ENCODE measurements around the gene RNF8. TPM values are rescaled to one million over a fixed set of nuclear protein-coding genes. Genes with fewer than 3 reads are reported as not detected.

RNF8 gene
- total RNA-seq, 3 donors from 2014 or later (not counting 1 experiment from before 2014, with no cell fraction given), result 11.4 to 18.2 (median 14.0) TPM

- Histone ChIP-seq H3K36me3 (ENCODE audit: control insufficient read depth, insufficient read depth, low read length) (no peaks in the 10 kb centered on the region), H3K27me3 (ENCODE audit: control insufficient read depth, insufficient read depth, low read length) (no peaks in the 10 kb centered on the region), H3K27ac (ENCODE audit: low read length) (no peak overlapping the region), H3K4me3 (ENCODE audit: low read length) (no peak overlapping the region), H3K9me3 (ENCODE audit: control insufficient read depth, insufficient read depth, low read length) (no peaks in the 10 kb centered on the region), H3K4me1 (ENCODE audit: control insufficient read depth, insufficient read depth, low read length) (no peaks in the 10 kb centered on the region)
- TF ChIP-seq, protein P1, sequence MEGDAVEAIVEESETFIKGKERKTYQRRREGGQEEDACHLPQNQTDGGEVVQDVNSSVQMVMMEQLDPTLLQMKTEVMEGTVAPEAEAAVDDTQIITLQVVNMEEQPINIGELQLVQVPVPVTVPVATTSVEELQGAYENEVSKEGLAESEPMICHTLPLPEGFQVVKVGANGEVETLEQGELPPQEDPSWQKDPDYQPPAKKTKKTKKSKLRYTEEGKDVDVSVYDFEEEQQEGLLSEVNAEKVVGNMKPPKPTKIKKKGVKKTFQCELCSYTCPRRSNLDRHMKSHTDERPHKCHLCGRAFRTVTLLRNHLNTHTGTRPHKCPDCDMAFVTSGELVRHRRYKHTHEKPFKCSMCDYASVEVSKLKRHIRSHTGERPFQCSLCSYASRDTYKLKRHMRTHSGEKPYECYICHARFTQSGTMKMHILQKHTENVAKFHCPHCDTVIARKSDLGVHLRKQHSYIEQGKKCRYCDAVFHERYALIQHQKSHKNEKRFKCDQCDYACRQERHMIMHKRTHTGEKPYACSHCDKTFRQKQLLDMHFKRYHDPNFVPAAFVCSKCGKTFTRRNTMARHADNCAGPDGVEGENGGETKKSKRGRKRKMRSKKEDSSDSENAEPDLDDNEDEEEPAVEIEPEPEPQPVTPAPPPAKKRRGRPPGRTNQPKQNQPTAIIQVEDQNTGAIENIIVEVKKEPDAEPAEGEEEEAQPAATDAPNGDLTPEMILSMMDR (IDR thresholded peaks at IDR 0.05), result no peak
- no peaks in the 10 kb centered on the region for H3K36me3 Mint-ChIP-seq
- H3K9me3 Mint-ChIP-seq, result no peaks in the 10 kb centered on the region
- 71% methylated on average over 1 of the region's 1 CpG for WGBS (ENCODE audit: insufficient coverage)
- peaks cover 11 to 14% of the 10 kb centered on the region in 2 donors for H3K27me3 Mint-ChIP-seq (ENCODE audit: low read depth in 2 of 2)
- no peak for ATAC-seq
- no peak overlapping the region for H3K27ac Mint-ChIP-seq
- H3K4me1 Mint-ChIP-seq, result no peaks in the 10 kb centered on the region
- DNase-seq, result no peak
- no peak overlapping the region for H3K4me3 Mint-ChIP-seq
- intact Hi-C loops (cut with micrococcal nuclease), result no loop called here
Measured at GRCh38 chr6:37409501-37409900, 55.7 kb downstream of the RNF8 start.

GRCh38 chr6:37417393-37417792 lies 63.6 kb downstream of the RNF8 start:
- 72% methylated on average over 2 of the region's 2 CpGs for WGBS (ENCODE audit: insufficient coverage)
- no peak overlapping the region for H3K4me3 ChIP-seq (ENCODE audit: low read length)
- no peak overlapping the region for H3K27ac ChIP-seq (ENCODE audit: low read length)
- H3K27me3 ChIP-seq (ENCODE audit: control insufficient read depth, insufficient read depth, low read length), result no peaks in the 10 kb centered on the region
- Mint-ChIP-seq H3K27ac (no peak overlapping the region), H3K4me1 (no peaks in the 10 kb centered on the region), H3K36me3 (no peaks in the 10 kb centered on the region), H3K9me3 (no peaks in the 10 kb centered on the region), H3K27me3 (ENCODE audit: low read depth in 2 of 2) (peaks cover 8% of the 10 kb centered on the region in 2 donors), H3K4me3 (no peak overlapping the region)
- DNase-seq (no peak), ATAC-seq (no peak)
- intact Hi-C loops (cut with micrococcal nuclease), result no loop called here
- no peaks in the 10 kb centered on the region for H3K9me3 ChIP-seq (ENCODE audit: control insufficient read depth, insufficient read depth, low read length)
- H3K36me3 ChIP-seq (ENCODE audit: control insufficient read depth, insufficient read depth, low read length), result no peaks in the 10 kb centered on the region
- H3K4me1 ChIP-seq (ENCODE audit: control insufficient read depth, insufficient read depth, low read length), result no peaks in the 10 kb centered on the region
- TF ChIP-seq, protein P1 (IDR thresholded peaks at IDR 0.05), result no peak

GRCh38 chr6:37418722-37419121 lies 64.9 kb downstream of the RNF8 start:
- TF ChIP-seq, protein P1 (IDR thresholded peaks at IDR 0.05), result no peak
- H3K4me3 ChIP-seq (ENCODE audit: low read length), result no peak overlapping the region
- no peak overlapping the region for H3K27ac Mint-ChIP-seq
- 70% methylated on average over 3 of the region's 5 CpGs for WGBS (ENCODE audit: insufficient coverage)
- no peaks in the 10 kb centered on the region for H3K9me3 Mint-ChIP-seq
- H3K4me1 Mint-ChIP-seq, result no peaks in the 10 kb centered on the region
- H3K36me3 Mint-ChIP-seq, result no peaks in the 10 kb centered on the region
- H3K9me3 ChIP-seq (ENCODE audit: control insufficient read depth, insufficient read depth, low read length), result no peaks in the 10 kb centered on the region
- no peak for DNase-seq
- H3K4me1 ChIP-seq (ENCODE audit: control insufficient read depth, insufficient read depth, low read length), result no peaks in the 10 kb centered on the region
- no peaks in the 10 kb centered on the region for H3K27me3 ChIP-seq (ENCODE audit: control insufficient read depth, insufficient read depth, low read length)
- no peak overlapping the region for H3K27ac ChIP-seq (ENCODE audit: low read length)
- no peak for ATAC-seq
- H3K27me3 Mint-ChIP-seq (ENCODE audit: low read depth in 2 of 2), result peaks cover 8 to 10% of the 10 kb centered on the region in 2 donors
- H3K36me3 ChIP-seq (ENCODE audit: control insufficient read depth, insufficient read depth, low read length), result no peaks in the 10 kb centered on the region
- H3K4me3 Mint-ChIP-seq, result no peak overlapping the region
- intact Hi-C loops (cut with micrococcal nuclease), result no loop called here

Measured in natural killer cell (primary cell).